Smooth muscle cell (in vitro differentiated cells): ENCODE data around the gene GRID1. TPM values are rescaled to one million over a fixed set of nuclear protein-coding genes. Genes with fewer than 3 reads are reported as not detected.

Experiments used
- DNase-seq: peaks from one replicate; lab custom pipeline; 2025; ENCODE audit not compliant: unreplicated experiment; lab: John Stamatoyannopoulos, UW
- H2AFZ ChIP-seq: fragments of 200-600 bp; sonication (generic); 2 replicates; pipeline ENCODE4 v1.6.0; 2016; ENCODE audit warnings: antibody characterized with exemption, low read depth, mild to moderate bottlenecking
- H3F3A ChIP-seq: fragments of 200-600 bp; sonication (generic); 2 replicates; pipeline ENCODE4 v1.6.0; 2017; ENCODE audit warnings: antibody characterized with exemption, low read depth
- H3K27ac ChIP-seq: fragments of 200-600 bp; sonication (generic); 2 replicates; pipeline ENCODE4 v1.5.1; 2016; ENCODE audit warnings: low read depth, mild to moderate bottlenecking
- H3K27me3 ChIP-seq: fragments of 200-600 bp; sonication (generic); 2 replicates; pipeline ENCODE4 v1.6.1; 2016; ENCODE audit warnings: low read depth, mild to moderate bottlenecking
- H3K36me3 ChIP-seq: fragments of 200-600 bp; sonication (generic); 2 replicates; pipeline ENCODE4 v1.5.1; 2016; ENCODE audit warnings: low read depth
- H3K4me1 ChIP-seq: fragments of 200-600 bp; sonication (generic); 2 replicates; pipeline ENCODE4 v1.5.1; 2016; ENCODE audit warnings: low read depth
- H3K4me2 ChIP-seq: fragments of 200-600 bp; sonication (generic); 2 replicates; pipeline ENCODE4 v1.6.0; 2016; ENCODE audit warnings: mild to moderate bottlenecking
- H3K4me3 ChIP-seq: fragments of 200-600 bp; sonication (generic); 2 replicates; pipeline ENCODE4 v1.5.1; 2016; ENCODE audit warnings: mild to moderate bottlenecking
- H3K79me2 ChIP-seq: fragments of 200-600 bp; sonication (generic); 2 replicates; pipeline ENCODE4 v1.6.0; 2016; ENCODE audit warnings: low read depth, mild to moderate bottlenecking
- H3K9ac ChIP-seq: fragments of 200-600 bp; sonication (generic); 2 replicates; pipeline ENCODE4 v1.6.0; 2016; ENCODE audit warnings: low read depth
- H3K9me3 ChIP-seq: fragments of 200-600 bp; sonication (generic); replicated peaks from 2 replicates; pipeline ENCODE4 v1.5.1; 2016; ENCODE audit warnings: low read depth
- H4K20me1 ChIP-seq: fragments of 200-600 bp; sonication (generic); 2 replicates; pipeline ENCODE4 v1.6.0; 2016; ENCODE audit warnings: low read depth
- CTCF ChIP-seq: fragments of 200-600 bp; sonication (generic); IDR thresholded peaks from 2 replicates; pipeline ENCODE4 v1.5.1; 2017; ENCODE audit warnings: borderline replicate concordance, mild to moderate bottlenecking, antibody characterized with exemption; ENCODE audit not compliant: insufficient read depth, poor library complexity, severe bottlenecking
- WGBS: methylation state at CpG from one replicate; pipeline ENCODE4 v1.1.7; 2016; ENCODE audit warnings: low lambda C conversion rate; 5-methylcytosine and 5-hydroxymethylcytosine counted together
- polyA plus RNA-seq: library from polyadenylated mRNA; unstranded; fragments of >200 nt; fragmentation: Nextera tagmentation; extraction: Ambion mirVana; gene quantifications from 2 replicates; pipeline ENCODE4 v1.2.1, GENCODE V29; 2016
- total RNA-seq: library from RNA; depleted of rRNA; stranded (reverse); fragments of >200 nt; gene quantifications from 2 replicates; pipeline ENCODE4 v1.2.3, GENCODE V29; 2014

Gene GRID1
- total and polyA plus RNA-seq, 2 experiments from 2014 or later: 4.4 to 7.4 TPM

- no peak overlapping the region for H3K27ac ChIP-seq
- no peaks in the 10 kb centered on the region for H3K9me3 ChIP-seq
- peaks cover 17% of the 10 kb centered on the region for H4K20me1 ChIP-seq
- H3K4me1 ChIP-seq: no peaks in the 10 kb centered on the region
- H3K36me3 ChIP-seq: no peaks in the 10 kb centered on the region
- no peak for DNase-seq
- no peak overlapping the region for H3K4me3 ChIP-seq
- no peaks in the 10 kb centered on the region for H3F3A ChIP-seq
- WGBS: 74% methylated on average over 12 of the region's 13 CpGs
- no peaks in the 10 kb centered on the region for H3K27me3 ChIP-seq
- no peak for TF ChIP-seq CTCF
- H3K4me2 ChIP-seq: no peak overlapping the region
- H2AFZ ChIP-seq: no peak overlapping the region
- H3K9ac ChIP-seq: no peak overlapping the region
- H3K79me2 ChIP-seq: no peaks in the 10 kb centered on the region
Measured at GRCh38 chr10:86292462-86293395, 73.9 kb downstream of the GRID1 start.

- H4K20me1 ChIP-seq: peaks cover 15% of the 10 kb centered on the region
- TF ChIP-seq CTCF: no peak
- H3K79me2 ChIP-seq: no peaks in the 10 kb centered on the region
- H3F3A ChIP-seq: no peaks in the 10 kb centered on the region
- H3K36me3 ChIP-seq: no peaks in the 10 kb centered on the region
- WGBS: 78% methylated on average over 12 of the region's 12 CpGs
- H3K4me3 ChIP-seq: no peak overlapping the region
- no peaks in the 10 kb centered on the region for H3K4me1 ChIP-seq
- no peak overlapping the region for H3K9ac ChIP-seq
- DNase-seq: no peak
- no peak overlapping the region for H3K4me2 ChIP-seq
- H3K27me3 ChIP-seq: no peaks in the 10 kb centered on the region
- H3K9me3 ChIP-seq: no peaks in the 10 kb centered on the region
- no peak overlapping the region for H2AFZ ChIP-seq
- H3K27ac ChIP-seq: no peak overlapping the region
Measured at GRCh38 chr10:86291616-86292340, 74.8 kb downstream of the GRID1 start.

GRCh38 chr10:86290933-86291615, 75.5 kb downstream of the GRID1 start:
- no peaks in the 10 kb centered on the region for H3F3A ChIP-seq
- H3K79me2 ChIP-seq: no peaks in the 10 kb centered on the region
- DNase-seq: no peak
- no peak overlapping the region for H3K4me2 ChIP-seq
- no peak overlapping the region for H3K4me3 ChIP-seq
- H3K9me3 ChIP-seq: no peaks in the 10 kb centered on the region
- H3K4me1 ChIP-seq: no peaks in the 10 kb centered on the region
- TF ChIP-seq CTCF: no peak
- H3K9ac ChIP-seq: no peak overlapping the region
- no peak overlapping the region for H2AFZ ChIP-seq
- no peaks in the 10 kb centered on the region for H3K27me3 ChIP-seq
- H4K20me1 ChIP-seq: peaks cover 13% of the 10 kb centered on the region
- 80% methylated on average over 9 of the region's 9 CpGs for WGBS
- H3K36me3 ChIP-seq: no peaks in the 10 kb centered on the region
- no peak overlapping the region for H3K27ac ChIP-seq
